B cell (primary cell): ENCODE data around the gene SLC35F3. TPM values are rescaled to one million over a fixed set of nuclear protein-coding genes. Genes with fewer than 3 reads are reported as not detected.

ENCODE experiments used
- ATAC-seq: fragments of 200-7000 bp; cut with Tn5 transposase; one replicate; pipeline ENCODE4 v1.10.0; 2021; ENCODE audit warnings: low read depth, mild to moderate bottlenecking, moderate number of reproducible peaks, moderate library complexity
- CTCF ChIA-PET: fragments of 350-600 bp; sonication (Branson Sonifier 250); formaldehyde crosslinking; loops from one replicate; lab custom pipeline; 2021; ENCODE audit warnings: antibody characterized with exemption, inconsistent platforms; lab: Charles Lee
- POLR2A ChIA-PET: fragments of 350-600 bp; sonication (Branson Sonifier 250); formaldehyde crosslinking; loops from one replicate; lab custom pipeline; 2021; ENCODE audit warnings: antibody characterized with exemption; lab: Charles Lee
- DNase-seq: peaks from one replicate; pipeline ENCODE4 v3.0.0; 2013
- H2AFZ ChIP-seq: 2 replicates; pipeline ENCODE4 v1.6.1; 2012; ENCODE audit warnings: mild to moderate bottlenecking, low read depth, low read length; ENCODE audit not compliant: insufficient read depth, poor library complexity, severe bottlenecking
- H3K27ac ChIP-seq, 2 donors: 1 replicate in 1 of 2; 2 replicates in 1 of 2; pipeline ENCODE4 v1.5.1; 2012 to 2013; ENCODE audit warnings: low read length in 2 of 2, mild to moderate bottlenecking in 2 of 2, moderate library complexity in 1 of 2
- H3K27me3 ChIP-seq, 4 experiments: fragments of 200-600 bp in 1 of 4; sonication (generic) in 1 of 4; replicated peaks in 1 of 4; 1 replicate in 2 of 4; 2 replicates in 2 of 4; pipeline versions ENCODE4 v1.6.1 to v1.7.0; 2013 to 2016; ENCODE audit warnings: low read length in 3 of 4, mild to moderate bottlenecking in 2 of 4, mixed read lengths in 1 of 4, moderate library complexity in 1 of 4; ENCODE audit not compliant: insufficient read depth in 4 of 4, control insufficient read depth in 3 of 4; ENCODE audit errors: control extremely low read depth in 1 of 4
- H3K36me3 ChIP-seq, 2 experiments: replicated peaks in 1 of 2; 1 replicate in 1 of 2; 2 replicates in 1 of 2; pipeline versions ENCODE4 v1.6.1 to v1.7.1; 2013; ENCODE audit warnings: low read length in 1 of 2; ENCODE audit not compliant: insufficient read depth in 2 of 2, control insufficient read depth in 1 of 2; ENCODE audit errors: control extremely low read depth in 1 of 2, extremely low read depth in 1 of 2
- H3K4me1 ChIP-seq, 2 donors: fragments of 200-600 bp in 1 of 2; sonication (generic) in 1 of 2; 1 replicate in 1 of 2; 2 replicates in 1 of 2; pipeline versions ENCODE4 v1.5.1 to v1.6.1; 2013 to 2017; ENCODE audit warnings: low read length in 2 of 2; ENCODE audit not compliant: control insufficient read depth in 2 of 2, insufficient read depth in 2 of 2
- H3K4me2 ChIP-seq: replicated peaks from 2 replicates; pipeline ENCODE3; 2012; ENCODE audit warnings: mild to moderate bottlenecking, low read depth, low read length; ENCODE audit not compliant: poor library complexity, severe bottlenecking
- H3K4me3 ChIP-seq, 5 experiments: fragments of 200-600 bp in 1 of 5; sonication (generic) in 1 of 5; 1 replicate in 3 of 5; 2 replicates in 2 of 5; pipeline versions ENCODE4 v1.5.1 to v1.7.0; 2011 to 2016; ENCODE audit warnings: low read length in 4 of 5, mild to moderate bottlenecking in 4 of 5, low read depth in 2 of 5, control low read depth in 1 of 5, moderate library complexity in 1 of 5; ENCODE audit not compliant: insufficient read depth in 1 of 5; ENCODE audit errors: control extremely low read depth in 1 of 5, extremely low read depth in 1 of 5
- H3K79me2 ChIP-seq: fragments of 200-600 bp; sonication (generic); one replicate; pipeline ENCODE4 v1.6.0; 2016; ENCODE audit warnings: low read length; ENCODE audit not compliant: control insufficient read depth, insufficient read depth
- H3K9ac ChIP-seq: fragments of 200-600 bp; sonication (generic); 2 replicates; pipeline ENCODE4 v1.6.1; 2017; ENCODE audit warnings: mild to moderate bottlenecking, low read length, moderate library complexity
- H3K9me3 ChIP-seq, 3 donors: one replicate each; pipeline versions ENCODE4 v1.6.1 to v1.7.1; 2013; ENCODE audit warnings: low read length in 2 of 3; ENCODE audit not compliant: control insufficient read depth in 2 of 3, insufficient read depth in 1 of 3; ENCODE audit errors: control extremely low read depth in 1 of 3
- H4K20me1 ChIP-seq: 2 replicates; pipeline ENCODE4 v1.6.0; 2012; ENCODE audit warnings: mild to moderate bottlenecking, low read length; ENCODE audit not compliant: insufficient read depth, control insufficient read depth, poor library complexity, severe bottlenecking
- H3K27ac Mint-ChIP-seq: one replicate; pipeline ENCODE4 v1.8.0; 2021; ENCODE audit warnings: mixed read lengths
- H3K27me3 Mint-ChIP-seq: one replicate; pipeline ENCODE4 v1.8.0; 2021; ENCODE audit warnings: mixed read lengths
- H3K4me1 Mint-ChIP-seq: one replicate; pipeline ENCODE4 v1.8.0; 2021; ENCODE audit warnings: mixed read lengths
- H3K4me3 Mint-ChIP-seq: one replicate; pipeline ENCODE4 v1.8.0; 2021; ENCODE audit warnings: mixed read lengths
- H3K9me3 Mint-ChIP-seq: one replicate; pipeline ENCODE4 v1.8.0; 2022; ENCODE audit warnings: mixed read lengths; ENCODE audit not compliant: insufficient read depth
- CTCF ChIP-seq: fragments of 200-600 bp; IDR thresholded peaks from one replicate; pipeline ENCODE4 v1.8.0; 2022; ENCODE audit warnings: antibody characterized with exemption, mild to moderate bottlenecking
- EZH2 ChIP-seq: IDR thresholded peaks from 2 replicates; pipeline ENCODE4 v1.6.1; 2012; ENCODE audit warnings: borderline replicate concordance, low read depth, mild to moderate bottlenecking, moderate library complexity, low read length; ENCODE audit not compliant: insufficient read depth, poor library complexity, severe bottlenecking
- WGBS: methylation state at CpG from one replicate; pipeline ENCODE4 v1.1.5; 2013; ENCODE audit warnings: missing lambda C conversion rate; ENCODE audit not compliant: insufficient coverage; 5-methylcytosine and 5-hydroxymethylcytosine counted together
- intact Hi-C: fragments of 100-400 bp; cut with micrococcal nuclease; formaldehyde crosslinking; loops from one replicate; pipeline ENCODE4 v1.10.0; 2022
- polyA plus RNA-seq: library from polyadenylated mRNA; depleted of rRNA; stranded (reverse); fragments of >200 nt; gene quantifications from 2 replicates; pipeline ENCODE4 v1.2.3, GENCODE V29; 2012
- total RNA-seq, 2 donors: library from RNA; stranded (reverse); fragments of 120-200 nt in 1 of 2; gene quantifications; 1 replicate in 1 of 2; 2 replicates in 1 of 2; pipeline versions ENCODE4 v1.2.3 to v1.2.4, GENCODE V29; 2013 to 2022

SLC35F3 gene
- total and polyA plus RNA-seq, 2 donors (not counting 1 experiment from before 2014, with no cell fraction given) = not detected

- Histone ChIP-seq H3K4me2 (no peak overlapping the region), H3K4me1 (no peaks in the 10 kb centered on the region), H3K9ac (no peak overlapping the region), H3K4me3 (no peak overlapping the region), H2AFZ (no peak overlapping the region), H4K20me1 (no peaks in the 10 kb centered on the region), H3K9me3 (no peaks in the 10 kb centered on the region), H3K27ac (no peak overlapping the region), H3K79me2 (no peaks in the 10 kb centered on the region), H3K36me3 (no peaks in the 10 kb centered on the region), H3K27me3 (peaks cover 0 to 3% (median 0%) of the 10 kb centered on the region in 4 experiments)
- Mint-ChIP-seq H3K4me3 (no peak overlapping the region), H3K27me3 (peaks cover 10% of the 10 kb centered on the region), H3K27ac (no peak overlapping the region), H3K4me1 (no peaks in the 10 kb centered on the region), H3K9me3 (no peaks in the 10 kb centered on the region)
- POLR2A ChIA-PET = no interaction called here
- CTCF ChIA-PET = no interaction called here
- DNase-seq (no peak), ATAC-seq (no peak)
- TF ChIP-seq CTCF = no peak
- intact Hi-C loops = no loop called here
- no CpG with 5 or more reads among the region's 2 CpGs for WGBS
These were observed 86.0 kb downstream of the SLC35F3 start for GRCh38 chr1:233990486-233990885.

- no peak for ATAC-seq
- Histone ChIP-seq H3K27me3 (peaks cover 0 to 3% (median 0%) of the 10 kb centered on the region in 4 experiments), H3K36me3 (no peaks in the 10 kb centered on the region), H3K9me3 (no peaks in the 10 kb centered on the region), H4K20me1 (no peaks in the 10 kb centered on the region), H3K4me3 (no peak overlapping the region), H3K27ac (no peak overlapping the region), H3K9ac (no peak overlapping the region), H3K4me1 (no peaks in the 10 kb centered on the region), H2AFZ (no peak overlapping the region), H3K79me2 (no peaks in the 10 kb centered on the region), H3K4me2 (no peak overlapping the region)
- 51% methylated on average over 5 of the region's 6 CpGs for whole genome bisulfite sequencing
- CTCF ChIA-PET = no interaction called here
- H3K27me3 Mint-ChIP-seq = peaks cover 16% of the 10 kb centered on the region
- no peaks in the 10 kb centered on the region for H3K4me1 Mint-ChIP-seq
- no peak for DNase-seq
- intact Hi-C loops = no loop called here
- POLR2A ChIA-PET = no interaction called here
- H3K27ac Mint-ChIP-seq = no peak overlapping the region
- H3K4me3 Mint-ChIP-seq = no peak overlapping the region
- TF ChIP-seq EZH2 (no peak), CTCF (no peak)
- no peaks in the 10 kb centered on the region for H3K9me3 Mint-ChIP-seq
These were observed 89.2 kb downstream of the SLC35F3 start for GRCh38 chr1:233993651-233994050.
